Suprapubic skin (tissue), 4 donors: Measurements from ENCODE around the gene RCC2.

ENCODE experiments used
- CTCF ChIP-seq, 2 donors: fragments of 200-600 bp in 1 of 2; fragments of 450-650 bp in 1 of 2; sonication (generic) in 1 of 2; IDR thresholded peaks; one replicate each; pipeline ENCODE4 v1.5.1; 2016 to 2019; ENCODE audit warnings: antibody characterized with exemption in 2 of 2, mild to moderate bottlenecking in 1 of 2, moderate library complexity in 1 of 2
- EP300 ChIP-seq: sonication (generic); formaldehyde crosslinking; IDR thresholded peaks from one replicate; pipeline ENCODE4 v1.6.1; 2017; ENCODE audit warnings: antibody characterized with exemption
- POLR2A ChIP-seq, 2 donors: fragments of 450-650 bp; IDR thresholded peaks; one replicate each; pipeline ENCODE4 v1.6.1; 2017; ENCODE audit warnings: antibody characterized with exemption in 2 of 2, mild to moderate bottlenecking in 2 of 2, moderate library complexity in 2 of 2
- POLR2AphosphoS5 ChIP-seq, 3 donors: sonication (generic); formaldehyde crosslinking; IDR thresholded peaks; one replicate each; pipeline ENCODE4 v1.6.1; 2017; ENCODE audit warnings: antibody characterized with exemption in 3 of 3

- TF ChIP-seq CTCF (IDR thresholded peaks at IDR 0.05) (peak in 1 of 2 donors; percentile 24), POLR2A (IDR thresholded peaks at IDR 0.05) (no peak), POLR2AphosphoS5 (IDR thresholded peaks at IDR 0.05) (no peak), EP300 (no peak)
Observed at GRCh38 chr1:17370618-17371017, 68.9 kb downstream of the RCC2 start.
